ENCODE results near the gene ENO4.
A peak's percentile ranks its signal among the peaks of the same experiment; 100 is the strongest.

The ENO4 gene

DNA sequence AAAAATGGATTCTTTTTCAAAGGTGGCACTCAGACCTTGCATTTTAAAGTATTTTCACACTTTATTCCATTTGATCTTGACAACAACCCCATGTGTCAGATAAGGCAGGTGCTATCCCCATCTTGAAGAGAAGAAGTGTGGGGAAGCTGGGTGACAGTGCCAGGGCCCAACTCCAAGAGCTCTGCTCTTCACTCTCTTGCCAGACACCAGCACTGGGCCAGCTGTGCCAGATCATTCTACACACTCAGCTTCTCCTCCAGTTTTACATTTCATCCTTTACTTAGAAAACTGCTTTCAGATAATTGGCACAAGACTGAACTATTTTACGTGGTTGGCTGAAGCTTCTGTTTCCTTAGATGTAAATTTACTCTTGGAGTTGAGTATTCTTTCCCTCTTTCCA is 64.4 kb downstream of the ENO4 start:
- no peak for DNase-seq (ENCODE audit: low read depth, low spot score)

DNA sequence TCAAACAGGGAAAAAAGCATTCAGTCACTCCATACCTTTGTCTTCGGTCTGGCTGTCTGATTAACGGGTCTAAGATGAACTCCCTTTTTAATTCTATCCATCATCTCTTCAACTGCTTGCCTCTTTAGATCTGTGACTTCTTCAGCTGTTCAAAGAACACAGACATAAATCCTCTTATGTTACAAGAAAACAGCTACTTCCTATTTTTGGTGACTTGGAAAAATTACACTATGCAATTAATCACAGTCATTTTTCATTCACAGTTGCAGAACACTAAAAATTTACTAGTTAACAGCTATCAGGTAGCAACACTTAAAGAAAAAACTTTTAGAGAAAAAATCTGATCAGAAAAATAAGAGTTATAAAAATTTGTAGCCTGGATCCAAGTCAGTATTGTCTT is 66.0 kb downstream of the ENO4 start:
- DNase-seq (ENCODE audit: low read depth, low spot score): no peak

DNA sequence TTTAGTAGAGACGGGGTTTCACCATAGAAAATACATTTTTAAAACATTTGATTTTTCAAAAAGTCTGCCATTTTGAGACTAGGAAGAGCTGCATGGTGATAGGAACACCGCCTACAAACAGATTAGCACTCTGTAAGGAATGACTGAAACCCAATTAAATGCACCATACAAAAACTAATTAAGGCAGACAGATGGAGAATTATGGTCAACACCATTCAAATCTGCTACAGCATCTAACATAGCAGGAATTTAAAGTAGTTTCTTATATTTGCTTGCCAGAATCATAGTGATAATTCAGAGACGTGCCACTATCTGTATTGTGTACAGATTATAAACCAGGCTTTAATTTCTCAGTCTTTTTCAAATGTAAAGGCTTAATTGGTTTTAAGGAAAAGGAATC is 68.2 kb downstream of the ENO4 start:
- no peak for DNase-seq (ENCODE audit: low read depth, low spot score)

DNA sequence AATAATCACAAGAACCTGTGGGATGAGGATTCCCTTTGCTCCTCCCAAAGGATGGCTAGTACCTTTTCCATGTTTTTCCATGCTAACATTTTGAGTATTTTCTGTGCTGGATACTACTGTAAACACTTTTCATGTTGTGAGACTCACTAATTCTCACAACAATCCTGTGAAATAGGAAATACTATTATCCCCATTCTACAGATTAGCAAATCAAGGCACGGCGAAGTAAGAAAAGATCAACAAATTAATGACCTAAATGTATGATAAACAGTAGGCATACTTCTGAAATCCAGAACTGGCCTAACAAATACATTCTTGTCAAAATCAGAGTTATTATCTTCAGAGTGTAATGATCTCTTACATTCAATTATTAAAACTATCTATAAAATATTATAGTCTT is 69.3 kb downstream of the ENO4 start:
- DNase-seq (ENCODE audit: low read depth, low spot score): no peak

DNA sequence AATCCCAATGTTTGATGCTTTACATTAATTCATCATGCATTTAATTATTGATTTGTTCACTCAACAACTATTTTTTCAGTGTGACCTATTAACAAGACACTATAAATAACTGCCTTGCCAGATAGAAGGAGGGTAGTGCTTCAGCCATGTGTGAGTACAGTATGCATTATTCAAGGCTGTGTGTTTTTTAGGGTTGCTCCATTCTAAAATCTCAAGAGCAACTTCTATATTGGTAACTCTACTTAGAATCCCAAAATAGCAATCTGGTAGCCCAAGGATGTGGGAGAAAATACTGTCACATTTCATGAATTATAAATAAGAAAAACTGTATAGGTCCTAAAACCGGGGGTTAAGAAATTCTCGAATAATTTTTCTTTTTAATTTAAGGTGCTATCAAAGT is 69.9 kb downstream of the ENO4 start:
- no peak for DNase-seq (ENCODE audit: low read depth, low spot score)

DNA sequence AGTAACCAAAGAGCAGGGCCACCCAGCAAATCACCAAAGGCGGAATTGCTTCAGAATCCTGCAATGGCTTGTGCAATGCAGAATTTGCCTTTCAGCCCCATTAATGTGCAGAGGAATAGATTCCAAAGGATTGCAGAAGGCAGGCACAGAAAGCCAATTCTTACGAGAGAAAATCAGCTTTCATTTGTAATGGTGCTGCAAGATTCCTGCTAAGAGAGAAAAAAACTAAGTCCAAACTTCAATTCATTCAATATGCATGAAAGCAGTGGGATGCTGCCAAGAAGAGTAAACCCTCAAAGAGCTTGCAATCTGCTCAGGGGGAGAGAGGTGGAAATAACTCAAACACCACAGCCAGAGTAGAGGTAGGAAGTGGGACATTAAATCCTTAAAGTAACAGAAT is 70.4 kb downstream of the ENO4 start:
- DNase-seq (ENCODE audit: low read depth, low spot score): no peak

DNA sequence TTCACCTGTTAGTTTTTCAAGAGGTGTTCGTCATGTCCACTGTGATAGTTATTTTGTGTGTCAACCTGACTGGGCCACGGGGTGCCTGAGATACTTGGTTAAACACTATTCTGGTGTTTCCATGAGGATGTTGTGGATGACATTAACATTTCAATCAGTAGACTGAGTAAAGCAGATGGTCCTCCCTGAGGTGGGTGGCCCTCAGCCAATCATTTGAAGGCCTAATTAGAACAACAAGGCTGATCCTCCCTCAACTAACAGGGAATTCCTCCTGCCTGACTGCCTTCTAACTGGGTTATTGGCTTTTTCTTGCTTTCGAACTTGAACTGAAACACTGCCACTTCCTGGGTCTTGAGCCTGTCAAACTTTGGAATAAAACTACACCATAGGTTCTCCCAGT is 75.8 kb downstream of the ENO4 start:
- no peak for DNase-seq (ENCODE audit: low read depth, low spot score)

DNA sequence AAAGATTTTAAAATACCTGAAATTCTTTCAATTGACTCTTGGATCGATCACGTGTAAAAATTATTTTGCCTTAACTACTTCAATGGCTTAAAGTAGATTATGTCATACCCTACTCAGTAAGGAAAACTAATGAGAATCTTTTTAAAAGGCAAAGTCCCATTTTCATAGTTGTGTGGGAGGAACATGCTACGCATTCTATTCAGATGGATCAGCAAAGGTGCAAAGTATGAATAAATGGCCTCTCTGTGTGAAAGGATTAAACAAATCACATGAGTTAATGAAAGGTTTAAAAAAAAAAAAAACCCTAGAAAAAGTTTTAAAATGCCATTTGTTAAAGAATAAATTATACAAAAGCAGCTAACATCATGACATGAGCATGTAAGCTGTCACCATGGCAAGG is 77.1 kb downstream of the ENO4 start:
- DNase-seq (ENCODE audit: low read depth, low spot score): peak; percentile 23

DNA sequence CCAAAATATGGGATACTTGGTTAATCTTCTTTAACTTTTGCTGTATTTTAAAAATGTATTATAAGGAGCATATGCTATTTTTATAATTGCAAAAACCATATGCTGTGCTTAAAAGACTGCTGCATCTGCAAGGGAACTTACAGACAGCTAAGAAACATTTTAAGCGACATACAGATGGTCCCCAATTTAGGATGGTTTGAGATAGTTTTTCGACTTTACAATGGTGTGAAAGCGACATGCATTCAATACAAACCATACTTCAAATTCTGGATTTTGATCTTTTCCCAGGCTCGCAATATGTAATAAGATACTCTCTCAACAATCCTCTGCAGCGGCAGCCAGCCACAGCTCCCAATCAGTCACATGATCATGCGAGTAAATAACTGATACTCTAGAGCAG is 82.5 kb downstream of the ENO4 start:
- no peak for DNase-seq (ENCODE audit: low read depth, low spot score)
